ENCODE results near the gene NBAS.

The NBAS gene

DNA sequence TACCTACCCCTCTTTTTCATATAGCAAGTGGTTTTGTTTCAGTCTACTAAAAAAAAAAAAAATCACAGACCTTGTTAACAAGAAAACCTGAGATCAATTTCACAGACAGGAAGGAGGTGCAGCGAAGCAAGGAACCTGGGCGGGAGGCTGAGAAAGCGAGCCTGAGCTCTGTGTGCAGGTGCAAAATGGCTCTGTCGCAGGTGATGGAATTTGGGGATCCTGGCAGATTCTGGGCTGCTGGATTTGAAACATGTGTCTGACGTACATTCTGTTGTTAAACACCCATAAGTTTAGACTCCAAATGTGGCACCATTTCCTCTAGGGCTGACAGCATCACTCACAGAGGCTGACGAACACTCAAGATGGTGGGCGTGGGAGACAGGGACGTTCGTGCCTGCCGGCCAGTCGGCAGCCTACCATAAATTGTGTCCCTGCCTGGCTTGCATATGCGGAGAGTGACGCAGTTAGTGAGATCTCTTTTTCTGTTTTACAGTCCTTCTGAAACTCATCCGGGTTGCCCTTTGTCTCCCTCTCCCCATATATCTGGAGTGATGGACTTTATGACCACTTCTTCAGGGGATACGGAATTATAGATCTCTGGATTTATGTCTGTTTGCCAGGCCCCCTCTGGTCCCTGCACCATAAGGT lies 21.7 kb upstream of the NBAS start:
- no peak overlapping the region for H2AFZ ChIP-seq (ENCODE audit: low read length)
- H4K20me1 ChIP-seq (ENCODE audit: insufficient read depth, low read length), result no peaks in the 10 kb centered on the region
- H3K27me3 ChIP-seq (ENCODE audit: insufficient read depth, low read length), result no peaks in the 10 kb centered on the region
- H3K4me2 ChIP-seq (ENCODE audit: low read length), result peak overlapping the region; percentile 37
- H3K9me2 ChIP-seq (ENCODE audit: low read depth, low read length), result no peaks in the 10 kb centered on the region
- H3K9ac ChIP-seq (ENCODE audit: low read length), result no peak overlapping the region
- no peaks in the 10 kb centered on the region for H3K79me2 ChIP-seq (ENCODE audit: insufficient read depth, low read length)
- H3F3A ChIP-seq (ENCODE audit: insufficient read depth, low read length), result no peaks in the 10 kb centered on the region
- H3K36me3 ChIP-seq (ENCODE audit: insufficient read depth, low read length), result no peaks in the 10 kb centered on the region
- no peak overlapping the region for H3K27ac ChIP-seq (ENCODE audit: low read depth, low read length, poor library complexity, severe bottlenecking)
- TF ChIP-seq EZH2 (IDR thresholded peaks at IDR 0.05; ENCODE audit: borderline replicate concordance, low read length), result no peak
- TF ChIP-seq, protein P1, sequence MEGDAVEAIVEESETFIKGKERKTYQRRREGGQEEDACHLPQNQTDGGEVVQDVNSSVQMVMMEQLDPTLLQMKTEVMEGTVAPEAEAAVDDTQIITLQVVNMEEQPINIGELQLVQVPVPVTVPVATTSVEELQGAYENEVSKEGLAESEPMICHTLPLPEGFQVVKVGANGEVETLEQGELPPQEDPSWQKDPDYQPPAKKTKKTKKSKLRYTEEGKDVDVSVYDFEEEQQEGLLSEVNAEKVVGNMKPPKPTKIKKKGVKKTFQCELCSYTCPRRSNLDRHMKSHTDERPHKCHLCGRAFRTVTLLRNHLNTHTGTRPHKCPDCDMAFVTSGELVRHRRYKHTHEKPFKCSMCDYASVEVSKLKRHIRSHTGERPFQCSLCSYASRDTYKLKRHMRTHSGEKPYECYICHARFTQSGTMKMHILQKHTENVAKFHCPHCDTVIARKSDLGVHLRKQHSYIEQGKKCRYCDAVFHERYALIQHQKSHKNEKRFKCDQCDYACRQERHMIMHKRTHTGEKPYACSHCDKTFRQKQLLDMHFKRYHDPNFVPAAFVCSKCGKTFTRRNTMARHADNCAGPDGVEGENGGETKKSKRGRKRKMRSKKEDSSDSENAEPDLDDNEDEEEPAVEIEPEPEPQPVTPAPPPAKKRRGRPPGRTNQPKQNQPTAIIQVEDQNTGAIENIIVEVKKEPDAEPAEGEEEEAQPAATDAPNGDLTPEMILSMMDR (IDR thresholded peaks at IDR 0.05; ENCODE audit: low read length), result no peak
- H3K4me3 ChIP-seq (ENCODE audit: low read depth, low read length, poor library complexity, severe bottlenecking), result peak overlapping the region; percentile 33
- H3K4me1 ChIP-seq (ENCODE audit: insufficient read depth, low read length, severe bottlenecking), result peaks cover 7% of the 10 kb centered on the region
- no peaks in the 10 kb centered on the region for H3K9me3 ChIP-seq (ENCODE audit: low read length)

DNA sequence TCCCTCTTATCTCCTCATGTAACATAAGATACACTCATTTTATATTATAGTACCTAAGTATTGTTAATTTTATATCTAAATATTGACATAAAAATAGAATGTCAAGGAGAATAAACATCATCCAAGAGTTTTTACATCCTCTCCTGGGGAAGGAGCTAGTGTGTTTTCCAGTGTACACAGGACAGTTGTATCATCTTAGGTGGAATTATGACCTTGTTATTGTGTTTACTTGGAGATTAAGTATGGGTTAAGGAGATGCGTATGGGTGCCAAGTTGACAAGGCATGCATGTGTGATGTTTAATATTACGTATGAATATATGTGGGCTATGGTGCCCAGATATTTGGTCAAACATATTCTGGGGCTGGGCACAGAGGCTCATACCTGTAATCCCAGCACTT lies 19.3 kb upstream of the NBAS start:
- no peak overlapping the region for H3K4me3 ChIP-seq (ENCODE audit: low read depth, low read length, poor library complexity, severe bottlenecking)
- H3K79me2 ChIP-seq (ENCODE audit: insufficient read depth, low read length), result no peaks in the 10 kb centered on the region
- no peak overlapping the region for H3K9ac ChIP-seq (ENCODE audit: low read length)
- H3K4me1 ChIP-seq (ENCODE audit: insufficient read depth, low read length, severe bottlenecking), result peaks cover 7% of the 10 kb centered on the region
- H2AFZ ChIP-seq (ENCODE audit: low read length), result no peak overlapping the region
- no peak overlapping the region for H3K4me2 ChIP-seq (ENCODE audit: low read length)
- no peaks in the 10 kb centered on the region for H3K27me3 ChIP-seq (ENCODE audit: insufficient read depth, low read length)
- no peaks in the 10 kb centered on the region for H3K9me3 ChIP-seq (ENCODE audit: low read length)
- TF ChIP-seq EZH2 (IDR thresholded peaks at IDR 0.05; ENCODE audit: borderline replicate concordance, low read length), result no peak
- TF ChIP-seq, protein P1 (IDR thresholded peaks at IDR 0.05; ENCODE audit: low read length), result no peak
- H3K36me3 ChIP-seq (ENCODE audit: insufficient read depth, low read length), result no peaks in the 10 kb centered on the region
- H3K27ac ChIP-seq (ENCODE audit: low read depth, low read length, poor library complexity, severe bottlenecking), result no peak overlapping the region
- H4K20me1 ChIP-seq (ENCODE audit: insufficient read depth, low read length), result no peaks in the 10 kb centered on the region
- H3K9me2 ChIP-seq (ENCODE audit: low read depth, low read length), result no peaks in the 10 kb centered on the region
- no peaks in the 10 kb centered on the region for H3F3A ChIP-seq (ENCODE audit: insufficient read depth, low read length)

DNA sequence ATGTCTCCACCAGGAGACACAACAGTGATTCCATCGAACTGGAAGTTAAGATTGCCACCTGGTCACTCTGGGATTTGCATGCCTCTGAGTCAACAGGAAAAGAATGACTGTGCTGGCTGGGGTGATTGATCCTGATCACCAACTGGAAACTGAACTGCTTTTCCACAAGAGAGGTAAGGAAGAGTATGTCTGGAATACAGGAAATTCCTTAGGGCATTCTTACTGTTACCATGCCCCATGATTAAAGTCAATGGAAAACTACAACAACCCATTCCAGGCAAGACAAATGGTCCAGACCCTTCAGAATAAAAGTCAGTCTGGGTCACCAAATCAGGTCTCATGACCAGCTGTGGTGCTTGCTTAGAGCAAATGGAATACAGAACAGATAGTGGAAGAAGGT lies 18.5 kb upstream of the NBAS start:
- H3K9me3 ChIP-seq (ENCODE audit: low read length), result no peaks in the 10 kb centered on the region
- H3K79me2 ChIP-seq (ENCODE audit: insufficient read depth, low read length), result no peaks in the 10 kb centered on the region
- no peaks in the 10 kb centered on the region for H3K27me3 ChIP-seq (ENCODE audit: insufficient read depth, low read length)
- no peaks in the 10 kb centered on the region for H4K20me1 ChIP-seq (ENCODE audit: insufficient read depth, low read length)
- peaks cover 7% of the 10 kb centered on the region for H3K4me1 ChIP-seq (ENCODE audit: insufficient read depth, low read length, severe bottlenecking)
- H3K4me3 ChIP-seq (ENCODE audit: low read depth, low read length, poor library complexity, severe bottlenecking), result no peak overlapping the region
- no peak overlapping the region for H3K27ac ChIP-seq (ENCODE audit: low read depth, low read length, poor library complexity, severe bottlenecking)
- no peak overlapping the region for H3K9ac ChIP-seq (ENCODE audit: low read length)
- no peaks in the 10 kb centered on the region for H3K9me2 ChIP-seq (ENCODE audit: low read depth, low read length)
- H3F3A ChIP-seq (ENCODE audit: insufficient read depth, low read length), result no peaks in the 10 kb centered on the region
- H2AFZ ChIP-seq (ENCODE audit: low read length), result no peak overlapping the region
- H3K36me3 ChIP-seq (ENCODE audit: insufficient read depth, low read length), result no peaks in the 10 kb centered on the region
- no peak for TF ChIP-seq EZH2 (IDR thresholded peaks at IDR 0.05; ENCODE audit: borderline replicate concordance, low read length)
- TF ChIP-seq, protein P1 (IDR thresholded peaks at IDR 0.05; ENCODE audit: low read length), result no peak
- H3K4me2 ChIP-seq (ENCODE audit: low read length), result no peak overlapping the region

All from OCI-LY1 (cell line).